ENCODE data around the gene LAMB3.

LAMB3 gene

DNA sequence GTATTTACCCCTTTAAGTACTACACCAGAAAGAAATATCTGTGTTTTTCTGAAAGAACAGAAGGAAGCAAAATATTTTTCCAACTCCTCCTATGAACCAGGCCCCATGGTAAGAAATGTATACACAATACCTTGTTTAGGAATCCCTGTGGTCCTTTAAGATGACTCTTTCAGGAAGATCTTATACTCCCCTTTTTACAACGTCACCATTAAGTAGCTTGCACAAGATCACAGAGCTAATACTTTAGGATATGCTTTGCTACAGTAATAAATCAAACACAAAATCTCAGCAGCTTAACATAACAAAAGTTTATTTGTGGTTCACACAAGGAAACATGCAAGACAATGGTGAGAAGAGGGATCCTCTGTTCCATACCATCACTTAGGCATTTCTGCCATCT, 8.8 kb upstream of the LAMB3 start:
- DNase-seq (ENCODE audit: low read depth in 2 of 2): no peak

DNA sequence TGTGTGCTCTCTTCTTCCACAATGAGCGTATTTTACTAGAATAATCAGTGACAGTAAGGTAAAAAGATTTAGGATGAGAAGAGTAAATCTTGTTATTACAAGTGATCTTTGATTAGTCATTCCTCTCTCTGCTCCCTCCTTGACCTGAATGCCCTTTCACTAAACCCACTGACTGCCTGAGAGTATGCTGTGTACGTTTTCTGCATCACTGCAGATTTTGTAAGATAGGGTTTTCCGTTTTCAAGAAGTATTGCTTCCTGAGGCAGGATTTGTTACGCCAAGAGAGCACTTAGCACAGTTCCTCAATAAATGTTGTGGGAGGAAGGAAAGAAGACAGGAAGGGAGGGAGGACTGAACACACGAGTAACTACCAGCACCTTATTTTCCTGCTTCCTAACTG, 7.7 kb upstream of the LAMB3 start:
- DNase-seq (ENCODE audit: low read depth in 2 of 2): no peak

DNA sequence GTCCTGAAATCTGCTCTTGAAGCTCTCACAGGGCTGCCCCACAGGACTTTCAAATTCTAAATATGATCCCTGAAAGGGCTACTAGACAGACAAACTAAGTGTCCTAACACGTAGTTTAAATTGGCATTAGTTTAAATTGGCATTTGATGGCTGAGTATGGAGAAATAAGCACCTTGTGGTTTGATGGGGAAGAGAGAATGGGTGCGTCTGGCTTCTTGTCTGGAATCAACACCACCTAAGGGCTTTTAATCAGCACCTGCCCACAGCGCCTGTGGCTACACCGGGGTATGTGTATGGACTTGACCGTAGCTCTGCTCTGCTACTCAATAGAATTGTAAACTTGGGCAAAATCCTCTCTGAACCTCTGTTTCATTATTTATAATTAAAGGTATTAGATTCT, 5.7 kb upstream of the LAMB3 start:
- no peak for DNase-seq (ENCODE audit: low read depth in 2 of 2)

DNA sequence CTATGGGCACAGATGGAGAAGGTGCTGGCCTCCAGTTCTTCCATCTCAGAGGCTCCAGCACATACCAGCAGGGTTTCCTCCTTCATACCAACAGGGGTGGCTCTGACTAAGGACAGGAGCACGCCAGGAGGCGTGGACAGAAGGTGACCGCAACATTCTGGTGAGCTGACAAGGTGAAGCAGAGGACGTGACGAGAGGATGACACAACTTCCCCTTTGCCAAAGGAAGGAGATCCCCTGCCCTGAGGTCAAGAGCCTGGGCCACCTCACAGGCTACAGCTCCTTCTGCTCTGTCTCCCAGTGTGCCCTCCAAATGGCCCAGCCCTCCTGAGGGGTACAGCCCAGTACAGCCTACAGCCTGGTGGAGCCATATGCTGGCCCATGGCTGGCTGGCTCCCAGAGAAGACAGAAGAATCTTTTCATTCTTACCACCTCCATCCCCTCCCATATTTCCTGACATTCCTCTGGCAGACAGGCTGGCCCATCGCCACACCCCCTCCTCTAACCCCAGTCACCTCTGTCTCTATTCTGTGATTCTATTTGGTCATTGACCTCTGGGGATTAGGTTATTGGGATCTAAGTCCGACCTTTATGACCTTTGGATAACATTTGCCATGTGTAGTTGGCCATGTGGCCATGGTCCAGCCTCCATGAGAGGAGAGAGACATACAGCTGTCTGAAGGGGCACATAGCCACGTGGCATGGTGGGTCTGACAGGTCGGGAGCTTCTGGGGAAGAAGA, 5.1 kb upstream of the LAMB3 start:
- DNase-seq (ENCODE audit: low read depth in 2 of 2): no peak

- DNase-seq (ENCODE audit: low read depth in 2 of 2): no peak
Measured at GRCh38 chr1:209655411-209656231, 3.4 kb upstream of the LAMB3 start.

- DNase-seq (ENCODE audit: low read depth in 2 of 2): no peak
Measured at GRCh38 chr1:209653915-209654351, 1.7 kb upstream of the LAMB3 start.

DNA sequence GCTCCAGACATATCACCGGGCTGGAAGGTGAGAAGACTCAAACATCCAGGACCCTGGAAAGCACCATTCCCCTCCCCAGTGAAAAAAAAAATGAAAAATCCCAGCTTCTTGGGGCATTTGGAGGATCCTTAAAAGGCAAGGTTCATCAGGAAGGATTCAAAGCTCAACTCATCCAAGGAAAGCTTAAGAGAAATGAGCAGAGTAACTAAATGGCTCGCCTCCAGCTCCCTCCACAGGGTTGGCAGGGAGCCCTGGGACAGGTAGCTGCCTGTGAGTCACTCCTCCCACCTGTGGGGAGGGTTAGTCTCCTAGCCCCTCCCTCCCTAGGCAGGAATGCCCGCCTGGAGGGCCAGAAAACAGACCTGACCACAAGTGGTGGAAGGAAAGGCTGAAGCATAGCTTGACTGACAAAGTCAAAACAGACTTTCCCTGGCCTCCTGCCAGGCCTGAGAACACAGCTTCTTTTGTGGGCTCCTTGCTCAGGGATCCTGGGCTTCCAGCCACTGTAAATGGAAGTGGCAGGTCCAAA, 712 bp upstream of the LAMB3 start:
- DNase-seq (ENCODE audit: low read depth in 2 of 2): no peak

GRCh38 chr1:209651138-209651587, 1.1 kb downstream of the LAMB3 start:
- DNase-seq (ENCODE audit: low read depth in 2 of 2): no peak

DNA sequence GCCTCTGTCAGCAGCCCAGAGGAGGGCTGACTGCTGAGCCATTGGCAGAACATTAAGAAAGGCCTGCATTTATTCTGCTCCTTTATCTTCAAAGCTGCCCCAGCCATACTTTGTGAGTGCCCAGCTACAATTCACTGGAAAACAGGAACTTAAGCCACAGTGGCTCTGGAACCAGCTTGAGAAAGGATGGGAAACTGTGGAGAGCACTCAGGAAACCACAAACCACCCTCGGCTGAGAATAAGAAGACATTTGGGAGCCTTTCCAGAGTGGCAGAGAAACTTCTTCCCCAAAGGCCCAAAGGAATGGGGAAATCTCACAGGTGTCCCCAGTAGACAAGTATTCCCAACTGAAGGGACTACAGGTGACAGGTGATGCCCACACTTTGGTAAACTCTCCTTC, 1.8 kb downstream of the LAMB3 start:
- no peak for DNase-seq (ENCODE audit: low read depth in 2 of 2)

DNA sequence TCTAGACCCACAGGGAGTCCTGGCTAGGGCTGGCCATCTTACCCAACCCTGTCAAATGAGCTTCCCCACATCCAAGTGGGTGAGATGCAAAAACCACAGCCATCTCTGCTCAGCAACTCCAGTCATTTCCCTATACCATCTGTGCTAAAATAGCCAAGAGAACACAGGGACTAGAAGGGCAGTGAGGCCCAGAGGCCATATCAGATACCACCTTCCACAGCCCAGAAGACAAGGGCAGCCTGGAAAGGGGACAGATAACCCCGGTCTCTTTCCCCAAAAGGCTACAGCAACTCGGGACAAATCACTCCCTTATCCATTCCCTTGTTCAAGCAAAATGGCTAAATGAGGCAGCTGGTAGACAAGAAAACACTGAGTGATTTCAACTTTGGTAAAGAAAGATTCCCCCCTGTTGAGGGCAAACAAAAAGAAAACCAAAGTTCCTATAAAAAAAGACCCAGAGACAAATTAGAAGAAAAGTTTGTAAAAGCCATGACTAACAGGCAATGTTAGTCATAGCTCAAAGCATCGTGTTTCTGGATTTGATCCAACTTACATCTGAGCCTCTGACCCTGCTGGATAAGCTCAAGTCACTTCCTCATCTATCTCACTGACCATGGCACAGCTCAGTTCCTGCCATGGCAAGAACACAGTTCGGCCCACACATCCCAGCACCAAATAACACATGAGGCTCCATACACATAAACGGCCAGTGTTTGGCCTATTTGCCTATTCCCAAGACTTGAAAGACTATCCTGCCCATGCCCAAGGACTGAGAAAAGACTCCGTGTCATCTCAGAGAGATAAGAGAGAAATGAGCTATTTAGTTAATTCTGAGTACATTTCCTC, 3.1 kb downstream of the LAMB3 start:
- peak; percentile 57 to 59 for DNase-seq (ENCODE audit: low read depth in 2 of 2)

- DNase-seq (ENCODE audit: low read depth in 2 of 2): no peak
Measured at GRCh38 chr1:209648346-209648745, 3.9 kb downstream of the LAMB3 start.

DNA sequence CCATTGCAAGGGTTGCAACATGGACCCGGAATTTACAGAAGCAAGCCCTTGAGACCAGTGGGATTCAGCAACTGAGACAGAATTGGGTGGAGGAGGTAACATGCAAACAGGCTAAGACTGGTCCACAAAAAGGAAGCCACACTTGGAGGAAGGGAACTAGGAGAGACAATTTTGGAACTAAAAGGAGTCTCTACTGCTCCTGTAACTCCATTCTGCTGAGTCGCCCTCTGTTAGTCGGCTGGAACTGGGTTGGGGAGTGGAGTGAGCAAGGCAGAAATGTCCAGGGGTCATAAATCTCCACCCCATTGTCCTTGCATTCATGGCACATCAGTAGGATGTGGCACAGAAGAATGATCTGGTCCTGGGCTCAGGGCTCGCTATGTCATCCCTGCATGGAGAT, 5.1 kb downstream of the LAMB3 start:
- no peak for DNase-seq (ENCODE audit: low read depth in 2 of 2)

DNA sequence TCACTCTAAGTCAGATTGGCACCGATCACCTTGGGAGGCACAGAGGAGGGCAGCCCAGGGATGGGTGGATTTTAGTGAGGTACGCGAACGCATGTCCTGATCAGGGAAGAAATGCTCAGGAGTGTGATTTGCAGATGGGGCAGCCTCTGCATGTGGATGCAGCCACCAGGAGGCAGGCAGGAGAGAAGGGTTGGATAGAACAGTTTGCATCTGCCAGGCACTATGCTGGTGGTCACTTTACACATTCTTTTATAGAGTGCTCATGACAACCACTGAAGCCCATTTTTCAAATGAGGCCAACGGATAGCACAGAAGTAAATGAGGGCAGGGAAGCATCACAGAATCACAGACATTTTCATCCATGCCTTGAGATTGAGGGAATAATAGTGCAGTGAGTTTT, 5.7 kb downstream of the LAMB3 start:
- DNase-seq (ENCODE audit: low read depth in 2 of 2): no peak

- DNase-seq (ENCODE audit: low read depth in 2 of 2): no peak
Measured at GRCh38 chr1:209645574-209646452, 6.4 kb downstream of the LAMB3 start.

GRCh38 chr1:209643285-209644020, 8.8 kb downstream of the LAMB3 start:
- DNase-seq (ENCODE audit: low read depth in 2 of 2): no peak

DNA sequence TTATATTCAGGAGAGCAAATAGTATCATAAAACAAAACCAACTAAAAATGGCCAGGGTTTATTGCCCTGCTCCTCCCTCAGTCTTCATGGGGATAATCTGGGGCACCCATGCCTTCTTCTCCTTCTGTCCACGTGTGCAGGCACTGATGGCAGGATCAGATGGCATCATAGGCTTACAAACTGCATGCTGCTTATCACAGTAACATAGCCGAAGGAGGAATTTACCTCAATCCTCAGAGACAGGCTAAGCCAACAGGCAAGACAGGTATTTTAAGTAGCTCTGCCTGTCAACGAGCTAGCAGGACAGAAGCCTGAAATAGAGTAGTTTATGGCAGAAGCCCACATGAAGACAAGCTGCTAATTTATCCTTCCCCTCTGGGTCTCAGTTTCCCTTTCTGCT, 9.4 kb downstream of the LAMB3 start:
- DNase-seq (ENCODE audit: low read depth in 2 of 2): no peak

GRCh38 chr1:209641832-209642172, 10.4 kb downstream of the LAMB3 start:
- DNase-seq (ENCODE audit: low read depth in 2 of 2): no peak

DNA sequence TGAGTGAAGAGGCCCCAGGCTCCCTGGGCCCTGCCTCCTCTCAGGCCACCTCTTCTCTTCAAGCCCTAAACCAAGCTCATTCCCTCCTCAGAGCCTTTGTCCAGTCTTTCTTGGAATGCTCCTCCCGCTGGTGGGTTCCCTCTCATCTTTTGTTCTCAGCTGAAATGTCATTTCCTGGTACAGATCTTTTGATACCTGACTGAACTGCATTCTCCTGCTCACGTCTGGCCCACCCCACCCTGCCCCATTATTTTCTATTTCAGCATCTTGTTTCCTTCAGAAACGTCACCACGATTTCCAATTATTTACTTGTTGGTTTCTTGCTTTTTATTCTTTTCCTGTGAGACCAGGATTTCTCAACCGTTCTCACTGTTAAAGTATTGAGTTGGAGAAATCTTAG, 16.4 kb downstream of the LAMB3 start:
- no peak for DNase-seq (ENCODE audit: low read depth in 2 of 2)

GRCh38 chr1:209634005-209634737, 18.1 kb downstream of the LAMB3 start:
- no peak for DNase-seq (ENCODE audit: low read depth in 2 of 2)

All from fibroblast of skin of left quadriceps (primary cell).